Measurements from ENCODE around the gene METTL15. TPM values are rescaled to one million over a fixed set of nuclear protein-coding genes. Genes with fewer than 3 reads are reported as not detected.

METTL15 gene
- polyA plus RNA-seq, 1 donor (not counting 4 experiments of a cell fraction or from before 2014, with no cell fraction given) = 10.0 TPM

GRCh38 chr11:28251257-28251656 is 143.1 kb downstream of the METTL15 start:
- Histone ChIP-seq H3K27ac (ENCODE audit: control insufficient read depth, insufficient read depth, low read length) (no peak overlapping the region), H3K36me3 (ENCODE audit: control insufficient read depth in 2 of 2, extremely low read depth in 1 of 2, insufficient read depth in 2 of 2, low read length in 2 of 2) (no peaks in the 10 kb centered on the region), H3K4me3 (ENCODE audit: control insufficient read depth in 2 of 3, extremely low read depth in 1 of 3, insufficient read depth in 2 of 3, low read depth in 1 of 3, low read length in 3 of 3) (no peak overlapping the region), H3K9ac (ENCODE audit: control insufficient read depth, extremely low read depth, insufficient read depth, low read length) (no peak overlapping the region), H2AFZ (ENCODE audit: control insufficient read depth, low read length) (no peak overlapping the region), H4K20me1 (ENCODE audit: control insufficient read depth, extremely low read depth, insufficient read depth, low read length) (no peaks in the 10 kb centered on the region), H3K4me2 (ENCODE audit: control insufficient read depth, extremely low read depth, insufficient read depth, low read depth, low read length) (no peak overlapping the region), H3K27me3 (ENCODE audit: control insufficient read depth, extremely low read depth, insufficient read depth, low read length) (no peaks in the 10 kb centered on the region), H3K9me3 (ENCODE audit: control insufficient read depth, low read depth, low read length) (no peaks in the 10 kb centered on the region), H3K9me1 (ENCODE audit: control insufficient read depth, extremely low read depth, insufficient read depth, low read length) (no peaks in the 10 kb centered on the region), H3K79me2 (ENCODE audit: control insufficient read depth, insufficient read depth, low read length) (no peaks in the 10 kb centered on the region), H3K4me1 (ENCODE audit: control insufficient read depth, extremely low read depth, insufficient read depth, low read length) (no peaks in the 10 kb centered on the region)
- no peak for TF ChIP-seq CTCF (optimal IDR thresholded peaks at IDR 0.05 in 1 of 3, IDR thresholded peaks at IDR 0.05 in 1 of 3, conservative IDR thresholded peaks at IDR 0.05 in 1 of 3; ENCODE audit: extremely low read depth in 1 of 3, insufficient read depth in 2 of 3, low read length in 3 of 3)
- TF ChIP-seq EZH2 (IDR thresholded peaks at IDR 0.05; ENCODE audit: low read length) = no peak
- DNase-seq (ENCODE audit: low read depth, low spot score) = no peak
- FAIRE-seq = no peak
- dilution Hi-C loops (cut with MboI; ENCODE audit: extremely low pct_ligation_motif_present, low sequenced_read_pairs) = no loop called here

GRCh38 chr11:28257761-28258160 is 149.6 kb downstream of the METTL15 start:
- Histone ChIP-seq H3K27ac (ENCODE audit: control insufficient read depth, insufficient read depth, low read length) (no peak overlapping the region), H3K9ac (ENCODE audit: control insufficient read depth, extremely low read depth, insufficient read depth, low read length) (no peak overlapping the region), H3K4me3 (ENCODE audit: control insufficient read depth in 2 of 3, extremely low read depth in 1 of 3, insufficient read depth in 2 of 3, low read depth in 1 of 3, low read length in 3 of 3) (no peak overlapping the region), H3K79me2 (ENCODE audit: control insufficient read depth, insufficient read depth, low read length) (no peaks in the 10 kb centered on the region), H3K4me2 (ENCODE audit: control insufficient read depth, extremely low read depth, insufficient read depth, low read depth, low read length) (no peak overlapping the region), H3K9me3 (ENCODE audit: control insufficient read depth, low read depth, low read length) (no peaks in the 10 kb centered on the region), H4K20me1 (ENCODE audit: control insufficient read depth, extremely low read depth, insufficient read depth, low read length) (no peaks in the 10 kb centered on the region), H3K4me1 (ENCODE audit: control insufficient read depth, extremely low read depth, insufficient read depth, low read length) (no peaks in the 10 kb centered on the region), H3K27me3 (ENCODE audit: control insufficient read depth, extremely low read depth, insufficient read depth, low read length) (no peaks in the 10 kb centered on the region), H2AFZ (ENCODE audit: control insufficient read depth, low read length) (no peak overlapping the region), H3K9me1 (ENCODE audit: control insufficient read depth, extremely low read depth, insufficient read depth, low read length) (no peaks in the 10 kb centered on the region), H3K36me3 (ENCODE audit: control insufficient read depth in 2 of 2, extremely low read depth in 1 of 2, insufficient read depth in 2 of 2, low read length in 2 of 2) (no peaks in the 10 kb centered on the region)
- dilution Hi-C loops (cut with MboI; ENCODE audit: extremely low pct_ligation_motif_present, low sequenced_read_pairs) = no loop called here
- FAIRE-seq = no peak
- DNase-seq (ENCODE audit: low read depth, low spot score) = no peak
- TF ChIP-seq EZH2 (IDR thresholded peaks at IDR 0.05; ENCODE audit: low read length) = no peak
- TF ChIP-seq CTCF (optimal IDR thresholded peaks at IDR 0.05 in 1 of 3, IDR thresholded peaks at IDR 0.05 in 1 of 3, conservative IDR thresholded peaks at IDR 0.05 in 1 of 3; ENCODE audit: extremely low read depth in 1 of 3, insufficient read depth in 2 of 3, low read length in 3 of 3) = no peak

Data from keratinocyte (primary cell).